ENCODE measurements around the gene INPP5A.

INPP5A gene

GRCh38 chr10:132724446-132724845, 186.9 kb downstream of the INPP5A start:
- Histone ChIP-seq H3K36me3 (ENCODE audit: insufficient read depth, low read length) (no peaks in the 10 kb centered on the region; the same call in 1 of the 2 replicates), H4K20me1 (ENCODE audit: insufficient read depth, low read length, poor library complexity, severe bottlenecking) (no peaks in the 10 kb centered on the region), H3K4me1 (ENCODE audit: insufficient read depth, low read length, poor library complexity, severe bottlenecking) (no peaks in the 10 kb centered on the region), H3K9me2 (replicated peaks; ENCODE audit: low read depth, low read length) (no peaks in the 10 kb centered on the region), H3K9ac (ENCODE audit: low read depth, low read length, poor library complexity, severe bottlenecking) (no peak overlapping the region), H3K4me2 (ENCODE audit: low read depth, low read length, poor library complexity, severe bottlenecking) (no peak overlapping the region), H3K9me3 (ENCODE audit: insufficient read depth, low read depth, low read length) (no peaks in the 10 kb centered on the region), H2AFZ (ENCODE audit: low read length) (no peak overlapping the region), H3F3A (ENCODE audit: low read depth) (no peaks in the 10 kb centered on the region), H3K79me2 (ENCODE audit: insufficient read depth, low read length) (no peaks in the 10 kb centered on the region), H3K4me3 (ENCODE audit: low read length, poor library complexity, severe bottlenecking) (no peak overlapping the region), H3K27me3 (ENCODE audit: insufficient read depth, low read length, poor library complexity, severe bottlenecking) (no peaks in the 10 kb centered on the region)
- no peak for TF ChIP-seq CTCF (conservative IDR thresholded peaks at IDR 0.05; ENCODE audit: low read length)
- TF ChIP-seq EZH2phosphoT487 (IDR thresholded peaks at IDR 0.05; ENCODE audit: borderline replicate concordance) = no peak

GRCh38 chr10:132725202-132725601, 187.6 kb downstream of the INPP5A start:
- no peak overlapping the region for H3K4me3 ChIP-seq (ENCODE audit: low read length, poor library complexity, severe bottlenecking)
- no peaks in the 10 kb centered on the region; the same call in 1 of the 2 replicates for H3K36me3 ChIP-seq (ENCODE audit: insufficient read depth, low read length)

GRCh38 chr10:132726194-132726593, 188.6 kb downstream of the INPP5A start:
- Histone ChIP-seq H3K4me1 (ENCODE audit: insufficient read depth, low read length, poor library complexity, severe bottlenecking) (no peaks in the 10 kb centered on the region), H3F3A (ENCODE audit: low read depth) (no peaks in the 10 kb centered on the region), H3K4me3 (ENCODE audit: low read length, poor library complexity, severe bottlenecking) (no peak overlapping the region), H4K20me1 (ENCODE audit: insufficient read depth, low read length, poor library complexity, severe bottlenecking) (no peaks in the 10 kb centered on the region), H3K9me2 (replicated peaks; ENCODE audit: low read depth, low read length) (no peaks in the 10 kb centered on the region), H3K9ac (ENCODE audit: low read depth, low read length, poor library complexity, severe bottlenecking) (no peak overlapping the region), H3K36me3 (ENCODE audit: insufficient read depth, low read length) (no peaks in the 10 kb centered on the region; the same call in 1 of the 2 replicates), H3K9me3 (ENCODE audit: insufficient read depth, low read depth, low read length) (no peaks in the 10 kb centered on the region), H3K27me3 (ENCODE audit: insufficient read depth, low read length, poor library complexity, severe bottlenecking) (no peaks in the 10 kb centered on the region), H3K79me2 (ENCODE audit: insufficient read depth, low read length) (no peaks in the 10 kb centered on the region), H3K4me2 (ENCODE audit: low read depth, low read length, poor library complexity, severe bottlenecking) (no peak overlapping the region), H2AFZ (ENCODE audit: low read length) (no peak overlapping the region)
- no peak for TF ChIP-seq EZH2phosphoT487 (IDR thresholded peaks at IDR 0.05; ENCODE audit: borderline replicate concordance)
- TF ChIP-seq CTCF (conservative IDR thresholded peaks at IDR 0.05; ENCODE audit: low read length) = no peak

More at GRCh38 chr10:132725202-132725601, 187.6 kb downstream of the INPP5A start:
- H3K9me3 ChIP-seq (ENCODE audit: insufficient read depth, low read depth, low read length) = no peaks in the 10 kb centered on the region
- H4K20me1 ChIP-seq (ENCODE audit: insufficient read depth, low read length, poor library complexity, severe bottlenecking) = no peaks in the 10 kb centered on the region
- TF ChIP-seq CTCF (conservative IDR thresholded peaks at IDR 0.05; ENCODE audit: low read length) = no peak
- H3F3A ChIP-seq (ENCODE audit: low read depth) = no peaks in the 10 kb centered on the region
- no peak overlapping the region for H3K9ac ChIP-seq (ENCODE audit: low read depth, low read length, poor library complexity, severe bottlenecking)
- H3K4me2 ChIP-seq (ENCODE audit: low read depth, low read length, poor library complexity, severe bottlenecking) = no peak overlapping the region
- H3K4me1 ChIP-seq (ENCODE audit: insufficient read depth, low read length, poor library complexity, severe bottlenecking) = no peaks in the 10 kb centered on the region
- H3K79me2 ChIP-seq (ENCODE audit: insufficient read depth, low read length) = no peaks in the 10 kb centered on the region
- H2AFZ ChIP-seq (ENCODE audit: low read length) = no peak overlapping the region
- no peaks in the 10 kb centered on the region for H3K27me3 ChIP-seq (ENCODE audit: insufficient read depth, low read length, poor library complexity, severe bottlenecking)
- H3K9me2 ChIP-seq (replicated peaks; ENCODE audit: low read depth, low read length) = no peaks in the 10 kb centered on the region

Data from Loucy (cell line).